ENCODE measurements around the gene TWNK.
A peak's percentile ranks its signal among the peaks of the same experiment; 100 is the strongest.

Gene TWNK

GRCh38 chr10:101012525-101013364 lies 25.4 kb downstream of the TWNK start:
- peak; percentile 82 for DNase-seq

GRCh38 chr10:101013365-101013825 lies 26.1 kb downstream of the TWNK start:
- no peak for DNase-seq

- DNase-seq: peak; percentile 71
Observed at GRCh38 chr10:101014230-101014884, 27.0 kb downstream of the TWNK start.

- no peak for DNase-seq
Observed at GRCh38 chr10:101014966-101015581, 27.7 kb downstream of the TWNK start.

- DNase-seq: no peak
Observed at GRCh38 chr10:101015582-101015973, 28.2 kb downstream of the TWNK start.

GRCh38 chr10:101016814-101017213 lies 29.5 kb downstream of the TWNK start:
- no peak for DNase-seq

- DNase-seq: no peak
Observed at GRCh38 chr10:101018118-101018599, 30.8 kb downstream of the TWNK start.

- peak; percentile 56 for DNase-seq
Observed at GRCh38 chr10:101018600-101019439, 31.5 kb downstream of the TWNK start.

GRCh38 chr10:101019440-101019703 lies 32.0 kb downstream of the TWNK start:
- DNase-seq: no peak

- no peak for DNase-seq
Observed at GRCh38 chr10:101020427-101021075, 33.2 kb downstream of the TWNK start.

- no peak for DNase-seq
Observed at GRCh38 chr10:101021239-101021638, 33.9 kb downstream of the TWNK start.

GRCh38 chr10:101021692-101022251 lies 34.4 kb downstream of the TWNK start:
- no peak for DNase-seq

GRCh38 chr10:101022967-101023705 lies 35.8 kb downstream of the TWNK start:
- no peak for DNase-seq

- no peak for DNase-seq
Observed at GRCh38 chr10:101027106-101027720, 39.9 kb downstream of the TWNK start.

- no peak for DNase-seq
Observed at GRCh38 chr10:101028446-101029337, 41.3 kb downstream of the TWNK start.

- no peak for DNase-seq
Observed at GRCh38 chr10:101029520-101030295, 42.4 kb downstream of the TWNK start.

- DNase-seq: no peak
Observed at GRCh38 chr10:101030496-101031127, 43.3 kb downstream of the TWNK start.

GRCh38 chr10:101031128-101031795 lies 43.9 kb downstream of the TWNK start, which contains the start of the genes PDZD7 and SFXN3:
PDZD7 (minus strand) TSS chr10:101031129; CDS start chr10:101030219, 910 bp downstream.
SFXN3 (plus strand) TSS chr10:101031234; CDS start chr10:101034695, 3,461 bp downstream.
- peak; percentile 78 for DNase-seq

Data from NCI-H1048 (cell line).